ENCODE results near the gene STRA8.
"Not testable (repeated sequence)": the region's sequence is repeated elsewhere in the genome, so short reads cannot be mapped to it uniquely, and the experiment has no call there.

STRA8 gene

DNA sequence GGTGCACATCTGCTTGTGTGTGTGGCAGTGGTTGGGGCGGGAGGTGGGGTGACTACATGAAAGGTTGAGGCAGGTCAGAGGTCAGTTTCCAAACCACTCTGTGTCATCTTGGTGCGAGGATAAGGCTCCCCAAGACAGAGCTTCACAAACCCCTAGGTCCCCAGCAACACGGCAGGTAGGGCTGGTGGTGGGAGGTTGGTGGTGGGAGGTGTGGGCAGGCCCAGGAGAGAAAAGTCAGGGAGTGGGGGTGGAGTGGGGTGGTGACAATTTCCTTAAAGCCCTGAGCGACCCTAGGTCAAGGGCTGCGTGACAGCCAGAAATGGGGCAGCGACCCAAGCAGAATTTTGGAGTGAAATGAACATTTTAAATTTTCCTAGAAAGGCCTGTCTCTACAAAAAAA, 1.6 kb upstream of the STRA8 start:
- H3K4me3 ChIP-seq (ENCODE audit: low read length), result no peak overlapping the region
- DNase-seq (ENCODE audit: low read depth, low spot score), result no peak

DNA sequence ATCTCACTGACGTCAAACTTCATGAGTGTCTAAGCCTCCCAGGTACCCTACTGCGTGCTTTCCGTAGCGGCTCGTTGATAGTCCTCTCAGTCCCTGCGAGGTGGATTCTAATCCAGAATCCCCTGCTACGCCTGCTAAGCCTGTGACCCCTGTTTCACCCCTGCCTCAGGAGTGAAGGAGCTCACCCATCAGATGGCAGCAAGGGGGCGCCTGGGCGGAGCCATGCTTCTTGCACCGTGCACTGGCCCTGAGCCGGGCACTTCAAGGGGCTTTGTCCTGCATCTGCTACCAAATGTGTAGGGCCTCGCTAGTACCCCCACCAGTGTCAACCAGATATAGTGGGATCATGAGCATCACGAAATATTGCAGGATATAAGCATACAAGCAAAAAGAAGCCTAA, 918 bp upstream of the STRA8 start:
- no peak for DNase-seq (ENCODE audit: low read depth, low spot score)
- no peak overlapping the region for H3K4me3 ChIP-seq (ENCODE audit: low read length)

DNA sequence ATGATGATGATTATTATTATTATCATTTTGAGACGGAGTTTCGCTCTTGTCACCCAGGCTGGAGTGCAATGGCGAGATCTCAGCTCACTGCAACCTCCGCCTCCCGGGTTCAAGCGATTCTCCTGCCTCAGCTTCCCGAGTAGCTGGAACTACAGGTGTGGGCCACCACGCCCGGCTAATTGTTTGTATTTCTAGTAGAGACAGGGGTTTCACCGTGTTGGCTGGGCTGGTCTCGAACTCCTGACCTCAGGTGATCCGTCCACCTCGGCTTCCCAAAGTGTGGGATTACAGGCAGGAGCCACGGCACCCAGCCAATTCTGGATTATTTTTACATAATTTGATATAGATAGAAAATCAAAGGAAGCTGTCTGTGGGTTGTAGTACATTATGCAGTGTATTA, 457 bp downstream of the STRA8 start:
- not testable (repeated sequence) for DNase-seq (ENCODE audit: low read depth, low spot score); H3K4me3 ChIP-seq (ENCODE audit: low read length)

DNA sequence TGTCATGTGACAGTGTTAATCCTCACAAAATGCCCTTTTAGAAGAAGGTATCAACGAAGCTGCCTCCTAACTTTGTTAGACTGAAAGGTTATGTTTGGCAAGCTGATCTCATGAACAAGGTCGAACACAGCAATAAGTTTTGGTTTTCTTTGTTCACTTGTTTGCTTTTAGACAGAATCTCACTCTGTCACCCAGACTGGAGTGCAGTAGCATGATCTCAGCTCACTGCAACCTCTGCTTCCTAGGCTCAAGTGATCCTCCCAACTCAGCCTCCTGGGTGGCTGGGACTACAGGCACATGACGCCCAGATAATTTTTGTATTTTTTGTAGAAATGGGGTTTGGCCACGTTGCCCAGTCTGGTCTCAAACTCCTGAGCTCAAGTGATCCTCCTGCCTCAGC, 1.1 kb downstream of the STRA8 start:
- no peak overlapping the region for H3K4me3 ChIP-seq (ENCODE audit: low read length)

DNA sequence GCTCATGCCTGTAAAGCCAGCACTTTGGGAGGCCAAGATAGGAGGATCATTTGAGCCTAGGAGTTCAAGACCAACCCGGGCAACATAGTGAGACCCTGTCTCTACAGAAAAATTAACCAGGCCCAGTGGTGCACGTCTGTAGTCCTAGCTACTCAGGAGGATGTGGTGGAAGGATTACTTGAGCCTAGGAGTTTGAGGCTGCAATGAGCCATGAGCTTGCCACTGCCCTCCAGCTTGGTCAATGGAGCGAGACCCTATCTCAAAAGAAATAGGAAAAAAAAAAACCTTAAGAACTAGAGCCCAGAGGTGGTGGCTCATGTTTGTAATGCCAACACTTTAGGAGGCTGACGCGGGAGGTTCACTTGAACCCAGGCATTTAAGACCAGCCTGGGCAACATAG, 2.2 kb downstream of the STRA8 start:
- DNase-seq (ENCODE audit: low read depth, low spot score), result no peak

More for the DNA sequence above, 1.1 kb downstream of the STRA8 start:
- DNase-seq (ENCODE audit: low read depth, low spot score), result no peak

DNA sequence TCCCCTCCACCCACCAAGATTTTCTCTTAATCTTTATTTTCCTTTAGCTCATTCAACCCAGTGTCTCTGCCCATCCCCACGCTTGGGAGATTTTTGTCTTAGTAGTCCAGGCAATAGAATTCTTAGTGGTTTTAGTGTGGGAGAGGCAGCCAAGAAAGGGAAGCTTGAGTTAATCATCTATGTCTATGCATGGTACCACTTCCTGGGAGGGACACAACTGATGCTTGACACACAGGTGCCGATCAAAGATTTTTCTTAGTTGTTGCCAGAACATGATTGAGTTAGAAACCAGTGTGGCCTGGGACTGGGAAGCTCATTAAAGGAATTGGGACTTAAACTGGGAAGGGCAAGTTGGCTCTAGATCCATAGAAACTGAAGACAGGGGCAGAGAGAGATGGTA, 3.1 kb downstream of the STRA8 start:
- H3K4me3 ChIP-seq (ENCODE audit: low read length), result no peak overlapping the region
- peak; percentile 32 for DNase-seq (ENCODE audit: low read depth, low spot score)

More for the DNA sequence above, 2.2 kb downstream of the STRA8 start:
- H3K4me3 ChIP-seq (ENCODE audit: low read length), result no peak overlapping the region

DNA sequence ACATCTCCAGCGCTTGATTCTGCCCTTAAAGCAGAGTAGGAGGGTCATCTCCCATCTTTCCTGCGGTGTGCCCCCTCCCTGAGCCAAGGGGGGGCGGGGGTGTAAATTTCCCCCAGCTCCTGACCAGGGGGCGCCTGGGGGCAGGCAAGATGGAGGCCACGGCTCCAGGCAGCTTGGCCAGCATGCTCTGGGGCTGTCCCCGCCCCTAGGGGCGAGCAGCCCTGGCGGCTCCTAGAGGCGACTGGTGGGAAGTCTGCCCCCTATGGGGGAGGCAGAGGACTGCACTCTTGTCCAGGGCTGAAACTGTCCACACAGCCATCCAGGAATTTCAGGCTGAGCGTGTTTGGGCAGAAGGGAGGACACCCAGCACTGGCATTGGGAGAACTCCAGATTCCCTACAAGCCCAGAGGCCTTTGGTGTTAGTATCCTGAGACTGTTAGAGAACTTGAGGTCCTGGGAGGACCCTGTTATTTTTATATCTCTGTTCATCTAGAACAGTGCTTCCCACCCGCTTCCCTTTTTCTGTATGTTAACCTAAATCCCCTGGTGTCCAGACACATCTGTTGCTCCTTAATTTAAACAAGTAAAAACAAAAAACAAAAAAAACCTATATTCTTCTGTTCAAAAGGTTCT, 4.6 kb downstream of the STRA8 start:
- no peak for DNase-seq (ENCODE audit: low read depth, low spot score)
- no peak overlapping the region for H3K4me3 ChIP-seq (ENCODE audit: low read length)

DNA sequence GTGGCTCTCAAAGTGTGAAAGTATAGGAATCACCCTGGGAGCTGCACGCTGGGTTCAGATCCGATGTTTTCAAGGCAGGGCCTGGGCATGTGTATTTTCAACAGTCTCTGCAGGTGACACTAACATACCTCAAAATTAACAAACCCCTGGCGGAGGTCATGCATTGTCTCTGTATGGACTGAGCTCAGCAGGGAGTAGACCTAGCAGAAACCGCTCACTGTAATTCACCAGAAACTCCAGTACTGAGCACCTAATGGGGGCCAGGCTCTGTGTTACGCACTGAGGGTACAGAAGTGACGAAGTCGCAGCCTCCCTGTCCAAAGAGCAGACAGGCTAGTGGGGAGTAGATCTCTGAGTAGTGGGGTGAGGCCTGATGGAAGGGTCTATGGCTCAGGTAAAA, 5.6 kb downstream of the STRA8 start:
- DNase-seq (ENCODE audit: low read depth, low spot score), result no peak
- no peak overlapping the region for H3K4me3 ChIP-seq (ENCODE audit: low read length)

DNA sequence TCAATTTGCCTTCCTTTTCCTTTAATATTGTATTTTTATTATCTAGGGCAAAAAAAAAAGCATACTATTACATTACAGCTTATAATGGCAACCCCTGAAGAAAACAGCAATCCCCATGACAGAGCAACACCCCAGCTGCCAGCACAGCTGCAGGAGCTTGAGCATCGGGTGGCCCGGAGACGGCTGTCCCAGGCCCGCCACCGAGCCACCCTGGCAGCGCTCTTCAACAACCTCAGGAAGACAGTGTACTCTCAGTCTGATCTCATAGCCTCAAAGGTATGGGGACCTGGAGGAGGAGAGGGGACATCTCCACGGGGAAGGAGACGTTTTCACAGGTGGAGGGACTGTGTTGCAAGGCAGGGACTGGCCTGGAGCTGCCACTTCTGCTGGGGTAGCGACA, 6.8 kb downstream of the STRA8 start:
- no peak for DNase-seq (ENCODE audit: low read depth, low spot score)
- no peak overlapping the region for H3K4me3 ChIP-seq (ENCODE audit: low read length)

DNA sequence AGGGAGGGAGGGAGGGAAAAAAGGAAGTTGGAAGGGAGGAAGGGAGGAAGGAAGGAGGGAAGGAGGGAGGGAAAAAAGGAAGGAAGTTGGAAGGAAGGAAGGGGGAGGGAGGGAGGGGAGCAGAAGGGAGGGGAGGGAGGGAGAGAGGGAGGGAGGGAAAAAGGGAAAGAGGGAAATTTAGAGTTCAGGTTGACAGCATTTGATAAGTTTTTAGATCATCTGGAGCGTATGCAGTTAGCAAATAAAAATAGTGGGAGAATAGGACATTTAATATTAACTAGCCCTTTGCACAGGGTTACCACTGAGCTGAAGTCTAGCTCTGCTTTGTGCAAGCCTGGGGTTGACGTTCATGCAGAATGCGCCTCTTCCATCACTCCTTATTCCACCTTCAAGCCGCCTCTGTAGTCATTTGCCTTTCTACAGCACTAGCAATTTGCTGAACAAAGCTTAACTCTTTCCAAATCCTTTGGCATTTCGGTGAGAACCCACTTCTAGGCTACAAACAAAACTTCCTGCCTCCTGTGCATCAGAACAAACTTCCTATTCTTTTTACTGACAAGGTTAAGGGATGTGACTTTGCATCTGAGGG, 8.6 kb downstream of the STRA8 start:
- DNase-seq (ENCODE audit: low read depth, low spot score), result no peak
- H3K4me3 ChIP-seq (ENCODE audit: low read length), result no peak overlapping the region

DNA sequence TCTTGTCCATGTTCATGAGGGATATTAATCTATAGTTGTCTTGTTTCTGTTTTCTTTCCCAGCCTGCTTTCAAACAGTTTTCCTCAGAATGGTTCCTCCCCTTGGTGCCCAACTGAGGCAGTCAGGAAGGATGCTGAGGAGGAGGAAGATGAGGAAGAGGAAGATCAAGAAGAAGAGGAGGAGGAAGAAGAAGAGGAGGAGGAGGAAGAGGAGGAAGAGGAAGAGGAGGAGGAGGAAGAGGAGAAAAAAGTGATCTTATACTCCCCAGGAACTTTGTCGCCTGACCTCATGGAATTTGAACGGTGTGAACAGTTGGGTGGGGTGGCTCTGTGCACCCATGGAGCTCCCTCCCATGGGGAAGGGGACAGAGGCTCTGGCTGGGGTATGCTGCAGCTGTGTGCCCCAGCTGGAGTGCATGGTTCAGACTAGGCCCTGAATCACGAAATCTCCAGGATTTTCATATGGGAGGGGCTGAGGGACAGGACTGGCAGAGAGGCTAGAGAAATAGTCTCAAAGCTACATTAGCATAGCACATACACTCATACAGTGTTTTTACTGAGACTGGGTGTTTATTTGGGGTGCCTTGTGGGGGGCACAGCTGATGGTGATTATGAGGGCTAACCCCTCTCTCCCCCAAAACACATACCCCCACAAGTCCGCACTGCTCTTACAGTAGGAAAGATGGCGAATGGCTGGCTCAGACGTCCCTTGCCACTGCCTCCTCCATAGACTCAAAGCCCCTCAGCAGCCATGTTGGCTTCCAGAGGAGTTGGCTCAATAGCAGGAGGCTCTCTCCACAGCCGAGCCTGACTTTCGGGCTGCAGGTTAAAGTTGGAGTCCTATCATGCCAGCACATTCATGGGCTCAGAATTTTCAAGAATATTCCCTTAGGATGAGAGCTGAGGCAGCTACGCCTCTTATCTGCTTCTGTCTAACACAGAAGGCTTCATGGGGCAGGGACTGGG, 11.9 kb downstream of the STRA8 start:
- DNase-seq (ENCODE audit: low read depth, low spot score), result no peak
- H3K4me3 ChIP-seq (ENCODE audit: low read length), result no peak overlapping the region

DNA sequence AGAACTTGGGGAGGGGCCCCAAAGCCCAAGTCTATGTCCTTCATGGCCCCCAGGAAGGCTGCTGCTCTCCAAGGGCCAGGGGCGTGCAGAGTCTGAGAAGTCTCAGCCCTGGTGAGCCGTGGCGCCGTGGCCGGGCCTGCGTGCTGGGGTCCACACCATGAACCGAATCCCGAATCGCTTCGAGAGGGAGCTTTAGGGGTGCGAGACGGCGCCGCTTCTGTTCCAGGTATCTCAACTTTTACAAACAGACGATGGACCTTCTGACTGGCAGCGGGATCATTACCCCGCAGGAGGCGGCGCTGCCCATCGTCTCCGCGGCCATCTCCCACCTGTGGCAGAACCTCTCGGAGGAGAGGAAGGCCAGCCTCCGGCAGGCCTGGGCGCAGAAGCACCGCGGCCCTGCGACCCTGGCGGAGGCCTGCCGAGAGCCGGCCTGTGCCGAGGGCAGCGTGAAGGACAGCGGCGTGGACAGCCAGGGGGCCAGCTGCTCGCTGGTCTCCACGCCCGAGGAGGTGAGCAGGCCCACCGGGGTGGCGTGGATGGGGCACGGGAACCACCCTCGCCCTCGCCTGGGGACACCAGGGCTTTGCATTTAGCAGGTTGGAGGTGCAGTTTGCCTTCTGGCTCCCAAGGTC, 12.7 kb downstream of the STRA8 start:
- DNase-seq (ENCODE audit: low read depth, low spot score), result no peak
- H3K4me3 ChIP-seq (ENCODE audit: low read length), result no peak overlapping the region

DNA sequence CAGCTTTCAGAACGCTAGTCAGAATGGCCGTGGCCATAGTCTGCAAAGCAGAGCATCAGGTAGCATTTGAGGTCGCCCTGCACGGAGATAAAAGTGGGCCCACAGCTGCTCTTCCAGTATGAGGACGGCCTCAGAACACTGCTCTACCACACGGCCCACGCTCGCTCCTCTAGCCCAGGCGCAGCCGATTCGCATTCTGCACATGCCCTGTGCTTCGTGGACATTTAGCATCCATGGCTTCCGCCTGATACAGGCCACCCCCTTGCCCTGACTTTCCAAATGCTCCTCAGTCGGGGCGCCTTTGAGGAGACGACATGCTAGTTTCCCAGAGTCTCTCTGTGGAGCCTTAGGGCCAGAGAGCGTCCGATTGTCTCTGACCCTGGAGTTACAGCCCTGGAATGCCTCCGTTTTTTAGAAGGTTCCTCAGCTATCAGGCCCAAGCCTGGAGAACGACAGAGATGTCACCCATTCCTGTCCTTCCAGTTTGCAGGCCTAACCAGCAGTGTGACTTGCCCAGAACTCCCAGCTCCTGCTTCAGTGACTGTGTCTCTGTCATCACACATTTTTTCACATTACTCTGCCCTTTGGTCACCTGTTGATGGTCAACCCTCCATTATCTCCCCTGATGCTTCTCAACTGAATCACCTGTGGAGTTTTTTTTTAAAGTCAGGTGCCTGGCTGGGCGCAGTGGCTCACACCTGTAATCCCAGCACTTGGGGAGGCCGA, 14.3 kb downstream of the STRA8 start:
- H3K4me3 ChIP-seq (ENCODE audit: low read length), result no peak overlapping the region

DNA sequence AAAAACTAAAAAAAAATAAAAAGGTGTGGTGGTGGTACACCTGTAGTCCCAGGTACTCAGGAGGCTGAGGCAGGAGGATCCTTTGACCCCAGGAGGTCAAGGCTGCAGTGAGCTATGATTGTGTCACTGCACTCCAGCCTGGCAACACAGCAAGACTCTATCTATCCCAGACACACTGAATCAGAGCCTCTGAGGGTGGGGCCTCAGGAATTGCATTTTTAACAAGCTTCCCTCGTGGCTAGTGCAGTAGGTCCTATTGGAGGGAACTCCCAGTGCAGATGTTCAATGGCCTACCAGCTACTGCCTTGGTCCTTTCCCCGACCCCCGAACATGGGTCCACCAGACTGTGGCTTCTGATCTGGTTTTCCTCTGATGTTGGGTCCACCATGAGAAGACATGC, 14.9 kb downstream of the STRA8 start:
- DNase-seq (ENCODE audit: low read depth, low spot score), result no peak

More for the DNA sequence above, 14.3 kb downstream of the STRA8 start:
- no peak for DNase-seq (ENCODE audit: low read depth, low spot score)

DNA sequence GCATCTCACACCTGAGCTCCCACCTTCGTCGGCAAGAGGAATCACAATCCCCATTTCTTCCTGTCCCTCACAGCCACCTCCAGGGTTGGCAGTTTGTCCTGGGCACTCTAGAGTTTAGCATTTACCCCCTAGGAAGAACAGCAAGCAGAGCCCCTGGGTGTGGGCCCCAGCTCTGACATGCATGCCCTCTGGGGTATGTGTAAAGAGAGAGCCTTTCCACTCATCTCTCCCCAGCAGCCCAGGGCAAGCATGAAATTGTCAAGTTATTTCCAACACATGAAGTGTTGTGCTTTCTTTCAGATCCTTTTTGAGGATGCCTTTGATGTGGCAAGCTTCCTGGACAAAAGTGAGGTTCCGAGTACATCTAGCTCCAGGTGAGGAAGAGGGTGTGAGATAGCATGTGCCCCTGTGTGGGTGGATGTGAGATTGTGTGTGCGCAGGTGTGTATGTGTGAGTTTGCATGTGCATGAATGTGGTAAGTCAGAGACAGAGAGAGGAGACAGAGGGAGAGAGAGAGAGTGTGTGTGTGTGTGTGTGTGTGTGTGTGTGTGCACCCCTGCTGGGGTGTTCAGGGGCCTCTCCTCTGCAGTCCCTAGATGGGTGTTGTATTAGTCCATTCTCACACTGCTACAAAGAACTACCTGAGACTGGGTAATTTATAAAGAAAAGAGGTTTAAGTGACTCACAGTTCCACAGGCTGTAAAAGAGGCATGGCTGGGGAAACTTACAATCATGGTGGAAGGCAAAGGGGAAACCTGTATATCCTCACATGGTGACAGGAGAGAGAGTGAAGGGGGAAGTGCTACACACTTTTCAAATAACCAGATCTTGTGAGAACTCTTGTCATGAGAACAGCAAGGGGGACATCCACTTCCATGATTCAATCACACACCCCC, 18.1 kb downstream of the STRA8 start:
- DNase-seq (ENCODE audit: low read depth, low spot score), result no peak
- H3K4me3 ChIP-seq (ENCODE audit: low read length), result no peak overlapping the region

More for the DNA sequence above, 14.9 kb downstream of the STRA8 start:
- no peak overlapping the region for H3K4me3 ChIP-seq (ENCODE audit: low read length)

DNA sequence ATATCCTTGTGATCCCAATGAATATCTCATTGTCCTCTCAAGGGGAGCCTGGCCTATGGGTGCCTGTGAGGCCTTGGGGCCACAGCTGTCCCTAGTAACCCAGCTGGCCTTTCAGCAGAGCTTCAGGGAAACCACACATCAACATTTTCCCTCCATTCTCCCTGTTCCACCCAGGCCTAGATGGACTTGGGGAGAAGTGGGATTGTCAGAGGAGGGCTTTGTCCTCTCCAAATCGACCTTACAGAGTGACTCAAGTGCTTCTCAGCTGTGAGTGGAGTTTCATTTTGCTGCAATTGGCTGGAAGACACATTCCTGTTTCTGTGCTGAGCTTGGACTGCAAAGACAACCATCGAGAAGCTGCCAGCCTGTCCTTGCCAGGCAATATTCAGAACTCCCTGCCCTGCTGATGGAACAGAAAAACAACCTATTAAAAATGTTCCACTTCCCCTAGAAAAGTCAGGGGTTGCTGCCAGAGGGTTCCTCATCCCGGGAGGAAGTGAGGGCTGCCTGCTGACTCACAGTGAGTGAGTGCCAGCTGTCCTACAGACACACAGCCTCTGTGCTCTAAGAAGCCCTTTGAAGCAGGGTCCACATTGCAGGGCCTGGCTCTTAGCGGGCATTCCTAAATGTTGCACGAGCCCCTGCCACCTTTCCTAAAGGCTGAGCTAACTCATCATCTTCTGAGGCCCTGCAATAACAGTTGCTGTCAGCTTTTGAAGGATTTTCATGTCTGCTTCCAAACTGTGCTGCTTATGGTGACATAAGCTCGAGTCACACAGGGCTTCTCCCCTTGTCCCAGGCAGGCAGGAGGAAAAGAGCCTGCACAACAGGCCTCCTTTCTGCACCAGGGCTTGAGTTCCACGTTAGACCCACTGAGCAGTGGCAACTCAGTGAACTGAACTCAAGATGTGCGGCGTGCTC, 20.5 kb downstream of the STRA8 start:
- no peak overlapping the region for H3K4me3 ChIP-seq (ENCODE audit: low read length)
- no peak for DNase-seq (ENCODE audit: low read depth, low spot score)

DNA sequence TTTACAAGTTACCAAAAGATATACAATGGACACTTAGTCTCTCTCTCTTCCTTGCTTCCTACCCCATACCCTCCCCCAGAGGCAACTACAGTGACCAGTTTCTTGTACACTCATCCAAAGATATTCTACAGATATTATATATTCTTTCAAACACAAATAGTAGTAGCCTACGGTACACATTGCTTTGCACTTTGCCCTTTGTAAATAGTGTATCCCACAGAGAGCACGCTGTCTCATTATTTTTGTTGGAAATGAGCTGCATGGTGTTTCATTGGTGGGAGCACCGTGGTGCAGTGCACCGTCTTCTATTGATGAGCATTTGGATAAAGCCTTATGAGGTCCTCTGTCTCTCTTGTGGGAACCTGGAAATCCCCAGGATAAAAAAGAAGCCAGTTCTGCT, 24.2 kb downstream of the STRA8 start:
- DNase-seq (ENCODE audit: low read depth, low spot score), result no peak
- no peak overlapping the region for H3K4me3 ChIP-seq (ENCODE audit: low read length)

All from Jurkat, Clone E6-1 (cell line).